ENCODE measurements around the gene ATP2B1.

- no peak for TF ChIP-seq JUN (IDR thresholded peaks at IDR 0.05)
- TF ChIP-seq POLR2A (IDR thresholded peaks at IDR 0.05; ENCODE audit: low read length) = no peak
- TF ChIP-seq CTCF (IDR thresholded peaks at IDR 0.05) = no peak
- TF ChIP-seq KDM5A (IDR thresholded peaks at IDR 0.05) = no peak
- TF ChIP-seq CEBPB (IDR thresholded peaks at IDR 0.05) = no peak
- TF ChIP-seq JUNB (IDR thresholded peaks at IDR 0.05) = no peak
- TF ChIP-seq ELK1 (IDR thresholded peaks at IDR 0.05; ENCODE audit: low read depth, low read length) = no peak
- TF ChIP-seq SREBF2 (IDR thresholded peaks at IDR 0.05) = no peak
- TF ChIP-seq CBX2 (IDR thresholded peaks at IDR 0.05; ENCODE audit: borderline replicate concordance, low read depth) = no peak
Measured at GRCh38 chr12:89636776-89637160, 71.9 kb downstream of the ATP2B1 start.
